OCI-LY7 (cell line): Measurements from ENCODE around the gene TNFAIP8L1. TPM values are rescaled to one million over a fixed set of nuclear protein-coding genes. Genes with fewer than 3 reads are reported as not detected.

Experiments
- BruUV-seq: library from RNA; stranded (reverse); fragments of 400-500 nt; replicated peaks from 2 replicates; lab custom pipeline; 2021; lab: Mats Ljungman, UMichigan
- CTCF ChIA-PET: fragments of 300-600 bp; sonication (Branson Sonifier 250); formaldehyde crosslinking; loops from one replicate; lab custom pipeline; 2022; ENCODE audit warnings: antibody characterized with exemption; ENCODE audit not compliant: unreplicated experiment; lab: Charles Lee
- POLR2A ChIA-PET: fragments of 300-600 bp; sonication (Branson Sonifier 250); formaldehyde crosslinking; loops from one replicate; lab custom pipeline; 2022; ENCODE audit warnings: antibody characterized with exemption; lab: Charles Lee
- DNase-seq: peaks from one replicate; pipeline ENCODE4 v3.0.0-alpha.2; 2015; ENCODE audit warnings: low spot score
- H2AFZ ChIP-seq: fragments of 200-600 bp; sonication (generic), shearing (Covaris generic); 2 replicates; pipeline ENCODE4 v1.6.1; 2014; ENCODE audit warnings: mild to moderate bottlenecking, antibody characterized with exemption, low read length, moderate library complexity
- H3K27ac ChIP-seq: fragments of 200-600 bp; sonication (generic); 2 replicates; pipeline ENCODE4 v1.5.1; 2014; ENCODE audit warnings: mixed run types, low read depth, mild to moderate bottlenecking, moderate library complexity, low read length, inconsistent platforms; ENCODE audit not compliant: poor library complexity, severe bottlenecking
- H3K36me3 ChIP-seq: fragments of 200-600 bp; sonication (generic); 2 replicates; pipeline ENCODE4 v1.6.1; 2014; ENCODE audit warnings: mild to moderate bottlenecking, antibody characterized with exemption, low read length, moderate library complexity, mixed read lengths; ENCODE audit not compliant: insufficient read depth
- H3K4me1 ChIP-seq: fragments of 200-600 bp; sonication (generic); 2 replicates; pipeline ENCODE4 v1.5.1; 2014; ENCODE audit warnings: mild to moderate bottlenecking, low read length; ENCODE audit not compliant: insufficient read depth, poor library complexity, severe bottlenecking
- H3K4me2 ChIP-seq: fragments of 200-600 bp; sonication (generic); 2 replicates; pipeline ENCODE4 v1.6.1; 2014; ENCODE audit warnings: mild to moderate bottlenecking, low read length
- H3K4me3 ChIP-seq: fragments of 200-600 bp; sonication (generic); 2 replicates; pipeline ENCODE4 v1.5.1; 2014; ENCODE audit warnings: mild to moderate bottlenecking, low read depth, low read length; ENCODE audit not compliant: poor library complexity, severe bottlenecking
- H3K79me2 ChIP-seq: fragments of 200-600 bp; sonication (generic); 2 replicates; pipeline ENCODE4 v1.6.1; 2016; ENCODE audit warnings: low read depth, mild to moderate bottlenecking, low read length, moderate library complexity, mixed read lengths; ENCODE audit not compliant: insufficient read depth
- H3K9me2 ChIP-seq: fragments of 200-600 bp; sonication (generic); 2 replicates; pipeline ENCODE4 v1.6.1; 2016; ENCODE audit warnings: mild to moderate bottlenecking, low read length, mixed read lengths; ENCODE audit not compliant: insufficient read depth
- H3K9me3 ChIP-seq: fragments of 200-600 bp; sonication (generic); 2 replicates; pipeline ENCODE4 v1.6.1; 2014; ENCODE audit warnings: mild to moderate bottlenecking, mixed run types, low read length, mixed read lengths
- H4K20me1 ChIP-seq: fragments of 200-600 bp; sonication (generic); 2 replicates; pipeline ENCODE4 v1.6.1; 2014; ENCODE audit warnings: mild to moderate bottlenecking, antibody characterized with exemption, low read length, moderate library complexity, mixed read lengths; ENCODE audit not compliant: insufficient read depth
- CTCF ChIP-seq: fragments of 200-600 bp; sonication (generic); conservative IDR thresholded peaks from 2 replicates; pipeline ENCODE4 v1.5.1; 2014; ENCODE audit warnings: mild to moderate bottlenecking, antibody characterized with exemption, low read length, moderate library complexity, mixed read lengths
- EZH2phosphoT487 ChIP-seq: fragments of 200-600 bp; sonication (generic); IDR thresholded peaks from 2 replicates; pipeline ENCODE4 v1.6.1; 2018; ENCODE audit warnings: low read depth, borderline replicate concordance, mild to moderate bottlenecking, mixed run types, antibody characterized with exemption, low read length, moderate library complexity, mixed read lengths
- intact Hi-C: fragments of 100-400 bp; cut with micrococcal nuclease; formaldehyde crosslinking; loops from one replicate; pipeline ENCODE4 v1.10.0; 2022; ENCODE audit not compliant: unreplicated experiment
- total RNA-seq, 2 experiments: library from RNA; depleted of rRNA in 1 of 2; stranded (reverse); fragments of >200 nt in 1 of 2; shearing (Covaris generic) in 1 of 2; gene quantifications; 2 replicates each; pipeline ENCODE4 v1.2.3, GENCODE V29; 2014 to 2022

TNFAIP8L1 gene
- total RNA-seq, 2 experiments from 2014 or later: 9.0 to 22.7 TPM

GRCh38 chr19:4697304-4697703, 58.0 kb downstream of the TNFAIP8L1 start:
- Histone ChIP-seq H3K4me1 (no peaks in the 10 kb centered on the region), H4K20me1 (no peaks in the 10 kb centered on the region), H3K36me3 (peaks cover 93% of the 10 kb centered on the region), H3K9me2 (no peaks in the 10 kb centered on the region), H3K79me2 (no peaks in the 10 kb centered on the region), H3K4me2 (no peak overlapping the region), H2AFZ (no peak overlapping the region), H3K27ac (no peak overlapping the region), H3K4me3 (no peak overlapping the region), H3K9me3 (no peaks in the 10 kb centered on the region)
- no TSS peak for BruUV-seq
- TF ChIP-seq CTCF (no peak), EZH2phosphoT487 (no peak)
- ChIA-PET POLR2A (no interaction called here), CTCF (no interaction called here)
- no peak for DNase-seq
- intact Hi-C loops: no loop called here

- no TSS peak for BruUV-seq
- Histone ChIP-seq H3K9me2 (no peaks in the 10 kb centered on the region), H3K79me2 (no peaks in the 10 kb centered on the region), H2AFZ (no peak overlapping the region), H3K9me3 (no peaks in the 10 kb centered on the region), H4K20me1 (no peaks in the 10 kb centered on the region), H3K4me1 (no peaks in the 10 kb centered on the region), H3K4me3 (no peak overlapping the region), H3K36me3 (peaks cover 85% of the 10 kb centered on the region), H3K4me2 (no peak overlapping the region), H3K27ac (no peak overlapping the region)
- no peak for DNase-seq
- intact Hi-C loops: no loop called here
- no peak for TF ChIP-seq EZH2phosphoT487
- TF ChIP-seq CTCF: no peak
- POLR2A ChIA-PET: no interaction called here
- CTCF ChIA-PET: no interaction called here
These were observed 60.7 kb downstream of the TNFAIP8L1 start for GRCh38 chr19:4699826-4700692.

- DNase-seq: no peak
- H3K36me3 ChIP-seq: peaks cover 85% of the 10 kb centered on the region
These were observed 61.3 kb downstream of the TNFAIP8L1 start for GRCh38 chr19:4700693-4700970.

More at GRCh38 chr19:4700693-4700970, 61.3 kb downstream of the TNFAIP8L1 start:
- no peaks in the 10 kb centered on the region for H3K9me2 ChIP-seq
- intact Hi-C loops: no loop called here
- CTCF ChIA-PET: no interaction called here
- H4K20me1 ChIP-seq: no peaks in the 10 kb centered on the region
- H3K4me2 ChIP-seq: no peak overlapping the region
- TF ChIP-seq EZH2phosphoT487 (no peak), CTCF (peak; percentile 30; the same call in 1 of the 2 replicates)
- H3K27ac ChIP-seq: no peak overlapping the region
- H3K79me2 ChIP-seq: no peaks in the 10 kb centered on the region
- no peaks in the 10 kb centered on the region for H3K4me1 ChIP-seq
- H3K9me3 ChIP-seq: no peaks in the 10 kb centered on the region
- no peak overlapping the region for H2AFZ ChIP-seq
- H3K4me3 ChIP-seq: no peak overlapping the region
- POLR2A ChIA-PET: no interaction called here
- no TSS peak for BruUV-seq
